BLaER1 treated with 17β-estradiol and CSF1 and Interleukin-3, amounts not matched to agents 10 nM and 100 nM (cell line): ENCODE measurements around the gene ANO6.
"Not testable (repeated sequence)": the region's sequence is repeated elsewhere in the genome, so short reads cannot be mapped to it uniquely, and the experiment has no call there.

ENCODE experiments used
- H3K27ac ChIP-seq, 11 experiments: shearing (Covaris generic); formaldehyde crosslinking; 2 replicates each; pipeline ENCODE4 v1.8.1; 2022
- H3K27me3 ChIP-seq, 11 experiments: shearing (Covaris generic); formaldehyde crosslinking; 2 replicates each; pipeline ENCODE4 v1.8.1; 2022
- H3K36me3 ChIP-seq, 11 experiments: shearing (Covaris generic); formaldehyde crosslinking; 2 replicates each; pipeline ENCODE4 v1.8.1; 2022
- H3K4me1 ChIP-seq, 10 experiments: shearing (Covaris generic); formaldehyde crosslinking; 2 replicates each; pipeline ENCODE4 v1.8.1; 2022
- H3K4me2 ChIP-seq, 11 experiments: shearing (Covaris generic); formaldehyde crosslinking; 2 replicates each; pipeline ENCODE4 v1.8.1; 2022
- H3K4me3 ChIP-seq, 10 experiments: shearing (Covaris generic); formaldehyde crosslinking; 2 replicates each; pipeline ENCODE4 v1.8.1; 2022
- H3K9ac ChIP-seq, 11 experiments: shearing (Covaris generic); formaldehyde crosslinking; 2 replicates each; pipeline ENCODE4 v1.8.1; 2022
- H3K9me3 ChIP-seq, 11 experiments: shearing (Covaris generic); formaldehyde crosslinking; replicated peaks in 1 of 11; 2 replicates each; pipeline ENCODE4 v1.8.1; 2022
- H4K20me1 ChIP-seq, 11 experiments: shearing (Covaris generic); formaldehyde crosslinking; 2 replicates each; pipeline ENCODE4 v1.8.1; 2022
- Cebpa-rat ChIP-seq, 11 experiments: shearing (Covaris generic); IDR thresholded peaks; 2 replicates each; pipeline ENCODE4 v1.8.1; 2022

ANO6 gene

DNA sequence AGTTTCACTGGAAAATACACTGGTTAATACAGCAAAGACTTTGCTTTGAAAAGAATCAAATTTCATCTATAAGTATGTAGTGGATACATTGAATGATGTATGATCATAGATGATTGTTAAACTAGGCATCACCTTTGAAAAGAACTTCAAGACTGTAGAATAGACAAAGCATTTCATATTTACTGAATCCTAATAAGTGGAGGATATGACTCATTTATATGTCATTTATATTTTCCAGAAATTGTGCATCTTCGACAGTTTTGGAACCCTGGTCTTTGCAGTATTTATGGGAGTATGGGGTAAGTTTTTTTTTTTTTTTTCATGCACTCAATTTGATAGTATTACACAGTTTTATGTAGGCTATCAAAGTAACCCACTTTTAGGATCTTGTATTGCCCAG lies 161.9 kb downstream of the ANO6 start:
- peaks cover 0 to 3% (median 0%) of the 10 kb centered on the region in 11 experiments; a peak in 1 of 22 replicates for H4K20me1 ChIP-seq
- H3K27me3 ChIP-seq, result no peaks in the 10 kb centered on the region

DNA sequence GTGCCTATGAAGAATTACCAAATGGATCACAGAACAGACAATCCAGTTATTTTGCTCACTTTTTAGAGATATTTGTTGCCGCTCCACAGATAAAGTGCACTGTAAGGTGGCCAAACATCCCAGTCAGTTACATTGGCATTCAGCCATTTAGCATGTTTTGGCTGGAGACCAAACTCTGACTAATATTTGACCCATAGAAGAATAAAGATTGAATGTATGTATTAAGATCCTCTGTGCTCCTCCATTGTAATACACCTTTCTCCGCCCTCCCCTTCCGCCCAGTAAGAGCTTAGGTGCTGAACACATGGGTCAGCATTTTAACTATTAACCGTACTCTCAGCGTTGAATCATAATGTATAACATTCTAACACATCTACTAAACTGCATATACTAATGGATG lies 163.4 kb downstream of the ANO6 start:
- no peak for TF ChIP-seq Cebpa-rat (IDR thresholded peaks at IDR 0.05)
- H3K27ac ChIP-seq, result no peak overlapping the region

More for the DNA sequence above, 161.9 kb downstream of the ANO6 start:
- peaks cover 37 to 59% (median 50%) of the 10 kb centered on the region in 11 experiments for H3K36me3 ChIP-seq
- 0 out of 22 replicates have a peak overlapping the region, but pooled peaks of 1 of the 11 experiments have one; percentile 4 for H3K4me2 ChIP-seq
- no peak overlapping the region for H3K27ac ChIP-seq
- H3K4me1 ChIP-seq, result peaks cover 0 to 9% (median 0%) of the 10 kb centered on the region in 10 experiments; a peak in 2 of 20 replicates
- H3K9ac ChIP-seq, result no peak overlapping the region
- TF ChIP-seq Cebpa-rat (IDR thresholded peaks at IDR 0.05), result no peak
- no peaks in the 10 kb centered on the region; a peak in 1 of 22 replicates for H3K9me3 ChIP-seq
- H3K4me3 ChIP-seq, result no peak overlapping the region

DNA sequence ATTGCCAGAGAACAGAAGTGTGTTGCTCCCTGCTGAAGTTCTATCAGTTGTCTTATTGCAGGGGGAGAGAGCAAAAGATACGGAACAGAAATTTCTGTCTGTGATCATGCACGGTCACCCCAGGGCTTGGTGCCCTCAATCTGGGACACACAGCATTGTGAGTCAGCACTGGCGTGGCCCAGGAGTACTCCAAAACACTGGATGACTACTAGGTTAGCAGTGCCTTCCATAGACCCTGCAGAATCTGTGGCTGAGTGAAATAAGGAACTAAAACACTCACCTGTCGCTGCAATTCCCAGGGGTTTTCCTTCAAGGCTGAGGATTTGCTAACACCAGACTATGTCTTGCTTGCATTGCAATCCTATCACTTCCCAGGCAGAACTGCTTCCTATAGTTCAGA lies 165.5 kb downstream of the ANO6 start:
- peaks cover 69 to 94% (median 84%) of the 10 kb centered on the region in 11 experiments for H3K36me3 ChIP-seq
- H3K4me2 ChIP-seq, result no peak overlapping the region
- H3K9ac ChIP-seq, result no peak overlapping the region
- no peak for TF ChIP-seq Cebpa-rat (IDR thresholded peaks at IDR 0.05)
- peaks cover 0 to 3% (median 0%) of the 10 kb centered on the region in 11 experiments; a peak in 1 of 22 replicates for H4K20me1 ChIP-seq
- H3K9me3 ChIP-seq, result no peaks in the 10 kb centered on the region
- H3K27ac ChIP-seq, result no peak overlapping the region
- no peak overlapping the region for H3K4me3 ChIP-seq
- no peaks in the 10 kb centered on the region for H3K27me3 ChIP-seq
- peaks cover 0 to 9% (median 0%) of the 10 kb centered on the region in 10 experiments; a peak in 2 of 20 replicates for H3K4me1 ChIP-seq

More for the DNA sequence above, 163.4 kb downstream of the ANO6 start:
- Histone ChIP-seq H3K4me2 (no peak overlapping the region), H3K9me3 (no peaks in the 10 kb centered on the region; a peak in 1 of 22 replicates), H4K20me1 (peaks cover 0 to 3% (median 0%) of the 10 kb centered on the region in 11 experiments; a peak in 1 of 22 replicates), H3K27me3 (no peaks in the 10 kb centered on the region), H3K4me1 (peaks cover 0 to 9% (median 0%) of the 10 kb centered on the region in 10 experiments; a peak in 2 of 20 replicates), H3K4me3 (no peak overlapping the region), H3K36me3 (peaks cover 52 to 73% (median 64%) of the 10 kb centered on the region in 11 experiments), H3K9ac (no peak overlapping the region)

DNA sequence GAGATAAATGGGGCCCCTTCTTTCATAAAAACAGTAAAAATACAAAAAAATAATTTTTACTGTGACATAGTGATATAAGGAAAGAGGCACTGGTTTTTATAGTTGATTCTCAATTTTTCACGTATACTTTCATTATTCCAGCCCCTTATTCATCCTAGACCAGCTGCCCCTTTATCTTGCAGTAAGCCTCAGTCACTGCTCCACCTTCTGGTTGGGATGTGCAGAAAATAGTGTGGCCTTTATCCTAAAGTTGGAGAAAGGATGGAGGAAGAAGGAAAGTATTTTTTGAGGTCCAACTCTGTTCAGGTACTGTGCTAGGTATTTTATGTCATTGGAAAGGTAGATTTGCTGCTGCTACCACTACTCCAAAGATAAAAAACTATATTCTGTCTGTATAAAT lies 172.7 kb downstream of the ANO6 start:
- Histone ChIP-seq H3K27ac (no peak overlapping the region), H3K4me3 (no peak overlapping the region), H3K9me3 (peaks cover 12 to 27% (median 21%) of the 10 kb centered on the region in 11 experiments; a peak in 21 of 22 replicates), H3K27me3 (no peaks in the 10 kb centered on the region), H3K4me2 (no peak overlapping the region), H4K20me1 (no peaks in the 10 kb centered on the region), H3K9ac (no peak overlapping the region), H3K4me1 (peaks cover 0 to 5% (median 0%) of the 10 kb centered on the region in 10 experiments; a peak in 1 of 20 replicates), H3K36me3 (peaks cover 58 to 99% (median 86%) of the 10 kb centered on the region in 11 experiments)
- TF ChIP-seq Cebpa-rat (IDR thresholded peaks at IDR 0.05), result no peak

DNA sequence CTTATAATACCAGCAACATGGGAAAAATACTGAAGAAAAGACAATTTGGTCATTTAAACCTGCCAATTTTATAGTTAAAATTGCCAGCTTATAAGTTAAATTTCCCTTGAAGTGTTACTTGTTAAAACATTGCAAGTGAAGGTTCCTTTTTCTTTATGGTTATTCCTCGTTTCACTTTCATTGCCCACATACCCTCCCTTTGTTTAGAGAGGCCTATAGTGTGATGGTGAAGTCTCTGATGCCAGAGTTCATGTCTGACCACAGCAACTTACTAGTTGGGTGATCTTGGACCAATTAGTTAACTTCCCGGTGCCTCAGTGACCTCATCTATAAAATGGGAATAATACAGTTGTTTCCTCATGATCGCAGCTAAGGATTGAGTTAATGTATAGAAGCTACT lies 173.5 kb downstream of the ANO6 start:
- H3K4me3 ChIP-seq, result no peak overlapping the region
- H3K4me2 ChIP-seq, result no peak overlapping the region
- no peaks in the 10 kb centered on the region for H3K27me3 ChIP-seq
- TF ChIP-seq Cebpa-rat (IDR thresholded peaks at IDR 0.05), result no peak
- no peaks in the 10 kb centered on the region for H4K20me1 ChIP-seq
- H3K27ac ChIP-seq, result no peak overlapping the region
- H3K36me3 ChIP-seq, result peaks cover 49 to 97% (median 83%) of the 10 kb centered on the region in 11 experiments
- H3K4me1 ChIP-seq, result peaks cover 0 to 5% (median 0%) of the 10 kb centered on the region in 10 experiments; a peak in 1 of 20 replicates
- H3K9ac ChIP-seq, result no peak overlapping the region
- H3K9me3 ChIP-seq, result peaks cover 12 to 36% (median 26%) of the 10 kb centered on the region in 11 experiments; a peak in 21 of 22 replicates

DNA sequence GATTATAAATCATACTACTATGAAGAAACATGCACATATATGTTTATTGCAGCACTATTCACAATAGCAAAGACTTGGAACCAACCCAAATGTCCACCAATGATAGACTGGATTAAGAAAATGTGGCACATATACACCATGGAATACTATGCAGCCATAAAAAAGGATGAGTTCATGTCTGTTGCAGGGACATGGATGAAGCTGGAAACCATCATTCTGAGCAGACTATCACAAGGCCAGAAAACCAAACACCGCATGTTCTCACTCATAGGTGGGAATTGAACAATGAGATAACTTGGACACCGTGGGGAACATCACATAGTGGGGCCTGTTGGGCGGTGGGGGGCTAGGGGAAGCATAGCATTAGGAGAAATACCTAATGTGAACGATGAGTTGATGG lies 181.6 kb downstream of the ANO6 start:
- H4K20me1 ChIP-seq, H3K9ac ChIP-seq, H3K4me2 ChIP-seq, H3K27ac ChIP-seq, H3K4me1 ChIP-seq, H3K27me3 ChIP-seq, H3K4me3 ChIP-seq: not testable (repeated sequence)
- H3K36me3 ChIP-seq, result peaks cover 12 to 57% (median 38%) of the 10 kb centered on the region in 11 experiments
- H3K9me3 ChIP-seq, result peaks cover 17 to 35% (median 21%) of the 10 kb centered on the region in 11 experiments

DNA sequence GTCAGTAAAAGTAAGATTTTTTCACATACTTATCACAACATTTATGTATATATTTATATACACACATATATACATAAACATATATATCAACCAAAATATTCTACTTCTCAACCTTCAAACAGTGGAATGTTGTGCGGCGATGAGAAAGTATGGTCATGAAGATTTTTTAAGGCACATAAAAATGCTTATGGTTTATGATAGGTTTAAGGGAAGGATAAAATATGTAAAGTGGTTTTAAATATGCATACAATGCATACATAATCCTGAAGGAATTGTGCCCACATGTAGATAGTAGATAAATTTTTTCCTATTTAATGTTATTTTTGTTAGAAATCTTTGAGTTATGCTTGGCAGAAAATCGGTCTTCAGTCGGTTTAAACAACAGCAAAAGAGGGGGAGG lies 182.7 kb downstream of the ANO6 start:
- Histone ChIP-seq H3K27me3 (no peaks in the 10 kb centered on the region), H3K4me3 (no peak overlapping the region), H3K4me1 (no peaks in the 10 kb centered on the region), H4K20me1 (no peaks in the 10 kb centered on the region), H3K4me2 (no peak overlapping the region), H3K36me3 (peaks cover 16 to 57% (median 38%) of the 10 kb centered on the region in 11 experiments), H3K9ac (no peak overlapping the region), H3K9me3 (peaks cover 12 to 25% (median 15%) of the 10 kb centered on the region in 11 experiments; a peak in 15 of 22 replicates), H3K27ac (no peak overlapping the region)
- TF ChIP-seq Cebpa-rat (IDR thresholded peaks at IDR 0.05), result no peak

DNA sequence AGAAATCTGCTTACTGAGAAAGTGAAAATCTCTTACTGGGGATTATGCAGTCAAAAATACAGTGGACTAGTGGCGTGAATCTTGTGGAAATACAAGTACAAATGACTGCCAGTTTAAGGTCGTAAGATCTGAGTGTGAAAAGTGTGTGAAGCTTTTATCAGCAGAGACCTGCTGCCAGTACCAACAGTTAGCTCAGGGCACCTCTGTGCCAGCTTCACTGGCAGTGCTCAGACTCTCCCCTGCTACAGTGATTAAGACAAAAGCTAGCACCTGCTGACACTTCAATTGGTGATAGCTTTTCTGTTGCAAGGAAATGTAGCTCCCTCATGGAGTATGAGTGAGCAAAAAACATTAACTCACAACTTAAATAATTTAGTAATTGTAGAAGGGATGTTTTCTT lies 185.1 kb downstream of the ANO6 start:
- Histone ChIP-seq H4K20me1 (no peaks in the 10 kb centered on the region), H3K4me1 (peaks cover 0 to 6% (median under 1%) of the 10 kb centered on the region in 10 experiments; a peak in 2 of 20 replicates), H3K27ac (no peak overlapping the region), H3K4me3 (no peak overlapping the region), H3K4me2 (no peak overlapping the region), H3K36me3 (peaks cover 38 to 74% (median 59%) of the 10 kb centered on the region in 11 experiments), H3K27me3 (no peaks in the 10 kb centered on the region), H3K9ac (no peak overlapping the region), H3K9me3 (peaks cover 4 to 12% (median 6%) of the 10 kb centered on the region in 11 experiments; a peak in 13 of 22 replicates)
- no peak for TF ChIP-seq Cebpa-rat (IDR thresholded peaks at IDR 0.05)

DNA sequence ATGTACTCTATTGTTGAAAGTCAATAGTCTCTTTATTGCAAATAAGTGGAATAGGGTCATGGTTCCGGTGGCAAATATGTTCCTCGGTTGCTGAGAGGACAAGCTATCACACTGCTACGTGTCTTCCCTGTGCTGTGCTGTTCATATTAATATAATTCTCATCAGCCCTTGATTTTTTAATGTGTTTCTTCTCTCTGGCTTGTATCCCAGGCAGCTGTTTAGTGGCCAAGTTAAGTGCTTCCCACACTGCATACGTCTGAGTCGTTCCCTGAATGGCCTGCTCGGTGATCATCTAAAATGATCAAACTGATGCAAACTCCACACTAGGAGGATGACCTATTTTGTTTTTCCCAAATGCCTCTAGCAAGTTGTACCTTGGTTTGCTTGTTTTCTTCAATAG lies 186.4 kb downstream of the ANO6 start:
- no peak overlapping the region for H3K9ac ChIP-seq
- no peak overlapping the region for H3K4me3 ChIP-seq
- H4K20me1 ChIP-seq, result no peaks in the 10 kb centered on the region
- H3K4me2 ChIP-seq, result no peak overlapping the region
- H3K4me1 ChIP-seq, result peaks cover 0 to 11% (median 4%) of the 10 kb centered on the region in 10 experiments; a peak in 7 of 20 replicates
- no peak for TF ChIP-seq Cebpa-rat (IDR thresholded peaks at IDR 0.05)
- H3K9me3 ChIP-seq, result 0 out of 22 replicates have a peak, but pooled peaks cover 0 to under 1% (median 0%) of the 10 kb centered on the region in 11 experiments
- no peaks in the 10 kb centered on the region for H3K27me3 ChIP-seq
- peaks cover 44 to 85% (median 68%) of the 10 kb centered on the region in 11 experiments for H3K36me3 ChIP-seq
- H3K27ac ChIP-seq, result no peak overlapping the region
